ENCODE measurements around the gene ATP2B3.

The ATP2B3 gene

DNA sequence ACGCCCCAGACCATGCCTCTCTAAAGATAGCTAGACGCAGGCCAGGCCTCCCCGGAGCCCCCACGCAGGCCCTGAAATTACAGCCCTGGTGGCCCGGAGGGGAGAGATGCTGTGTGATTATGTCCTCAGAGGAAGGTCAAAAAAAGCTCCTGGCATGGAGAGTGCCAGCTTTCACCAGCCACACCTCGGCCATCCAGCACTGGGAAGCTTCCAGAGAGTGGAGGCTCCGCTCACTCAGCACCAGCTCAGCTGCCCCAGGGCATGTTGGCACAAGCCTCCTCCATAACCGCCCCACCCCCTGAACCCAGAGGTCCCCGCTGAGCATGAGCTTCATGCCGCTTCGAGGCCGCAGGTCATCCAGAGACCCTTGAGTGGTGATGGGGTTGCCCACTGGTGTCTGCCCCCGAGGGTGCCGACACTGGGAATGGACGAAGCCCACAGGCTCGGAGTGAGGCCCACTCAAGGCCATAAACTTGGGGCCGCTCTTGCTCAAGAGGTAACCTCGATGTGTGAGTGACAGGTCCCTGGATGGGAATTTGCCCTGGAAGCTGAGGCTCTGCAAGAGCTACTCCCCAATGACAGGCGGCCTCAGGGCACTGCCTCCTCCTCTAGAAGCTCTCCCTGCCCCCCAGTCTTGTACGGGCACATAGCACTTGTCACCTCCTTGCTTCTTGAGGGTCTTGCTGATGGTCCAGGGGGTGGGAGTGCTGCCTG, 27.1 kb upstream of the ATP2B3 start:
- no peak for DNase-seq

DNA sequence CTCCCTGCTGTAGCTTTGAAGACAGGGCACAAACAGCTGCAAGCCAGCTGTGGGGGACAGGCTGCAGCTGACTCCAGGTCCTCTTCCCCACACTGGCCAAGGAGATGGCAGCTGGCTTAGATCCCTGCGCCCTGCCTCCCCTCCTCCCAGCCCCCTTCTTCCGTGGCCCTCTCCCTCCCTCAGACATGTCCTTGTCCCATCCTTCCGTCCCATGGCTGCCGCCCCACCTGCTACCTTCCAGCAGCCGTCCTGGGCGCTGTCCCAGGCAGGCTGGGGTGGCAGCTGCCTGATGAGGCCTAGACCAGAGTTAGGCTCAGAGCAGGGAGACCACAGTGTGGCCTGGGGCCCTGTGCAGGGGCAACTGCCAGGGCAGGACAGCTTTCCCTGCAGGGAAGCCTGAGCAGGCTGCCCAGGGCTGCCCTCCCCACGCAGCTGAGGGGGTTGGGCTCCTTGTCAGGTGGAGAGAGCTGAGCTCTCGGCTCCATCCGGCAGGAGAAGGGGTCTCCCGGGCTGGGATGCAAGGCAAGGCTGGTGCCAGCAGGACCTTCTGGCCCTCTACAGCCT, 26.0 kb upstream of the ATP2B3 start:
- DNase-seq = no peak

DNA sequence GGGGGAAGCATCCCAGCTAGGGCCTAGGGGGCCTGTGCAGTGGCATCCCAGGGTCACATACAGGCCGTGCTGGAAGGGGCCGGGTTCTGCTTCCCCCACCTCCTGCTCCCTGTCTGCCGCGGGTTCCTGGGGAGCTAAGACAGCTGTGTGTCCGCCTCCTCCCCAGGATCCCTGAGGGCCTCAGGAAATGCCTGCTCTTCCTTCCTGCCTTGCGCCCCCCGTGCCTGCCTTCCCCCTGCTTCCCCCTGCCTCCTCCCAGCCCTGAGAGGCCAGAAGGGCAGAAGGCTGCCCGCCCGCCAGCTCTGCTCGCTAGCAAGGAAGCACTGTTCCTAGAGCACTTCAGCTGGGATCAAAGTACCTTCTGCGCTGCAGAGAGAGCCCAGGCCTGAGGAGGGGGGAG, 25.5 kb upstream of the ATP2B3 start:
- DNase-seq = no peak

DNA sequence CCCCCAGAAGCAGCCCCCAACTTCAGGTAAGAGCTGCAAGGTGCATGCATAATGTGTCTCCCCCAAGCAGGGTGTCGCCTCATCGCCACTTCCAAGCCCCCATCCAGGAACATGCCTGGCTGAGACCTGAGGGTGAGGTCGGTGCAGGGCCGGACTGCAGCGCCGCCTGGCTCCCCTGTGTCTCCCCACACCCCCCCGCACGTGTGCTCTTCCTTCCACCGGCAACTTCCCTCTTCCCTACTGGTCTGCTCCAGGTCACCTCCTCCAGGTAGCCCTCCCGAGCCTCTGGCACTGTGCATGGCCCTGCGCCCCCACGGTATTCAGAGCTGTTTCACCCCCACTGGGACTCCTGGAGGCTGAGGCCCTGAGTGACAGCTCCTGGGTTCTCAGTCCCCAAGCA, 24.9 kb upstream of the ATP2B3 start:
- DNase-seq = no peak

DNA sequence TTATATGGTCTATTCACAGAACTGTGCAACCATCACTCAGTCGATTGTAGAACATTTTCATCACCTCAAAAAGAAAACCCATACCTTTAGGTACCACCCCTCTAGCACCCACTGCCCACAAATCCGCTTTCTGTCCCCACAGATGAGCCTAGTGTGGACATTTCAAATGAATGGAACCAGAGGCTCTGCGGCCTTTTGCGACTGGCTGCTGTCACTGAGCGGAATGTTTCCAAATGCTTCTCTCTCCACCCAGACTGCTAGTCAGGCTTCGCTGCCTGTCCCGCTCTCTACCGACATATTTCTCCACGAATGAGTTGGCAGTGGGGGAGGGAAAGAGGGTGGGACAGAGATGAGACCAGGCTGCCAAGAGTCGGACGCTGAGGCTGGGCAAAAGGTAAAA, 24.4 kb upstream of the ATP2B3 start:
- no peak for DNase-seq

DNA sequence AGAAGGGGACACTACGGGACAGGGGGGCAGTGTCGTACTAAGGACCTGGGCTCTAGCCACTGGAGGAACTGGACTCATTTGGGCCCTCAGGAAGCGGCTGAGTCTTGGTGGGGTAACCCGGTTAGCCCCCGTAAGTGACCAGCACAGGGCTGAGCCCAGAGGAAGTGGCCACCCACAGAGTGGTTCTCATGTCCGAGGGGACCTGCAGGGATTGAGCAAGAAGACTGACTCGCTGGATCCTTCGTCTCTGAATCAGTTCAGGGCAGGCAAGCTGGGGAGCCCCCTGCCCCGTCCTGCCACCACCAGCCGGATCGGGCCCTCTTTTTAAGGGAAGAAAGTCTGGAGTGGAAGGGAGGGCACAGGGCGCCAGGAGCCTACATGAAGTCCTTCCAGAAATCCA, 23.4 kb upstream of the ATP2B3 start:
- no peak for DNase-seq

DNA sequence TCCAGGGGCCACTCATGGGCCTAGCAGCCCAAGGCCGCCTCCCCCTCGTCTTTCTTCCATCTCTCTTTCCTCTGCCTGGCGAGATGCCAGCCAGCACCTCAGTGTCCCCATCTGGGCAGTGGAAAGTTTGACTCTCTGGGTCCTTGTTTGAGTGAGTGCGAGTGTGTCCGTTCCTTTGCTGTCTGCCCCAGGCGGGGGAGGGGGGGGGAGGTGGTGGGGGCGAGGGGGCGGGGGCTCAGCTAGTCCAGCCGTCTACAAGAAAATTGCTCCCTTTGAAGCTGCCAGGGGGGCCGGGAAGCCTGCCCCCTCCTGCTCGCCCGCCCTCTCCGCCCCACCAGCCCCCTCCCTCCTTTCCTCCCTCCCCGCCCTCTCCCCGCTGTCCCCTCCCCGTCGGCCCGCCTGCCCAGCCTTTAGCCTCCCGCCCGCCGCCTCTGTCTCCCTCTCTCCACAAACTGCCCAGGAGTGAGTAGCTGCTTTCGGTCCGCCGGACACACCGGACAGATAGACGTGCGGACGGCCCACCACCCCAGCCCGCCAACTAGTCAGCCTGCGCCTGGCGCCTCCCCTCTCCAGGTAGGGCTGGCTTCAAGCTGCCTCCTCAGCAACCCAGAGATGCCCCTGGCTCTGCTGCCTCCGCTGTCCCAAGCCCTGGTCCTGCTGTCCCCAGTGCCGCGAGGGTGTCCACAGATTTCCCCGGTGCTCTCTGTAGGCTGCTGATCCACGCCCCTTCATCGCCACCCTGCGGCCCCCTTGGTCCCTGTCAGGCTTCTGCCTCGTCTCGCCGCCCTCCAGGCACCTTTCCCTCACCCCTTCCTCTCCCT, 22.7 kb upstream of the ATP2B3 start, which contains the start of gene BGN:
TSS of gene BGN (plus strand) at position 440 of the 821 bp plus-strand sequence. CDS start 9,652 bp downstream, outside the sequence.
- no peak for DNase-seq

DNA sequence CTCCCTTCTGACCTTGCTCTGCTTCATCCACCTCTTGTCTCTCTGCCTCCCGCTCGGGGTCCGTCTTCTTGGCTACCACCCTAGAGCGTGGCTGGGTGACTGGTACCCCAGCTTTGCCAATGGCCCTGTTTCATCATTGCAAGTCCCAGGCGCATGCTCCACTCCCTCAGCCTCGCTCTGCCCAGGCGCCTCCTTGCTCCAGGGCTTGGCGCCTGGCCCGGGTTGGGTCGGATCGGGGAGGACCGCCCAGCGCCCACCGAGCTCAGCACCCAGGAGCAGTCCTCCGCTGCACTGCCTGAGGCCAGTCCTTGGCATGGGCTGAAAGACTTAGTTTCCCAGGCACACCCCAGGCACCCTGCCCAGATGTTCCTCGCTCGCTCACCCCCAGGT, 22.1 kb upstream of the ATP2B3 start:
- no peak for DNase-seq

DNA sequence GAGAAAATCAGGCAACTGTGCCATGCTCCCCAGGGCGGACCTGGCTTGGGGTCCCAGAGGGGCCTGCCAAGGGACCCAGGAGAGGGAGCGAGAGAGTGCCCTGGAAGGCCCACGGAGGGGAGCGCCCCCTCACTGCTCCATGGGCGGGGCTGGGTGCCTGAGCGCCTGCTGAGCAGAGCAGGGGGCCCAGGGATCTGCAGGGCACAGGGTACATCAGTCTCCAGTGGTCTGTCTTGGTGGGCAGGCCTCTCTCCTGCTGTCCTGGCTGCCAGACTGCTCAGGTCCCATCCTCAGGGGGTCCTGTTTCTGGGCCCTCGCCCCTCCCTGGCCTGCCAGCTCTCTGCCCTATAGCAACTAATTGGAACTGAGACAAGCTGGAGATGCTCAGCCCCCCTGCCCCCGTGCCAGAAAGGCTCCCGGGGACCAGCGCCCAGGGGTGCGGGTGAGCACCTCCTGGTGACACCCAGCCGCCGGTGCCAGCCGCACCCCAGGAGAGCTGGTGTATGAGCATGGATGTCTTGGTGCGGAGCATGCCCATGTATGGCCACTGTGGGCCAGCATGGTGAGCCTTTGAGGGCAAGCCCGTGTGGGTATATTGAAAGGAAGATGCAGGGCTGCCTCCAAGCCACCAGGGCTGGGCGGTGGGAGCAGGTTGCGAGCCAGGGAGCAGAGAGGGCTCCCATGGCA, 21.4 kb upstream of the ATP2B3 start:
- no peak for DNase-seq

DNA sequence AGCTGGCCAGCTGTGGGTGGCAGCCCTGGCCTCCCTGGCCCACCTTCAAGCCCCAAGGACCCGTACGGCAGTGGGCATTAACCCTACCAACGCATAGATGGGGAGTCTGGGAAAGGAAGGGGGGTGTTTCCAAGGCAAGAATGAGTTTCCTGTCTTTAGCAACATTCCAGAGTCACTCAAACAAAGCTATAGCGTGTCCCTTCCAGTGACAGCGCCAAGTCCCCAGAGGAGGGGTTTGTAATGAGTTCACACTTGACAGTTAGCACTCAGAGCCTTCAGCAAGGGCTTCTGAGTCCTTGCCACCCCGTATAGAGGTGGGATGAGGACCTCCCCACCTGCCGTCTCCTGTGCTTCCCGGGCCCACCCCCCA, 20.9 kb upstream of the ATP2B3 start:
- DNase-seq = no peak

DNA sequence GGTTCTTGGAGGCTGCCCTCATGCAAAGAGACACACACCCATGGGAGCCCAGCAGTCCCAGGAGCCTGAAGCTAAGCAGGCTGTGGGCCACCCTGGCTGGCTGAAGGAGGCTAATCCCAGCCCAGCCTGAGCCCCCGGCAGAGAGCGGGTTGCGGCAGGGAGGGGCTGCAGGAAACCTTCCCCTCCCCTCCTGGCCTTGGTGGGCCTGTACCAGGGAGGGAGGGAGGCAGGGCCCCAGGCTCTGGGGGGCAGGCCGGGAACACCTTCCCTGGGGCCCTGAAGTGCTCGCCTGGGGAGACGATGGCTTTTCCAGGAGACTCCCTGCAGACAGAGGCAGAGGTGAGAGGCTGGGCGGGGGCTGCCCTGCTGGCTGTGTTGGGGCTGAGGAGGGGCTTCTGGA, 19.0 kb upstream of the ATP2B3 start:
- no peak for DNase-seq

DNA sequence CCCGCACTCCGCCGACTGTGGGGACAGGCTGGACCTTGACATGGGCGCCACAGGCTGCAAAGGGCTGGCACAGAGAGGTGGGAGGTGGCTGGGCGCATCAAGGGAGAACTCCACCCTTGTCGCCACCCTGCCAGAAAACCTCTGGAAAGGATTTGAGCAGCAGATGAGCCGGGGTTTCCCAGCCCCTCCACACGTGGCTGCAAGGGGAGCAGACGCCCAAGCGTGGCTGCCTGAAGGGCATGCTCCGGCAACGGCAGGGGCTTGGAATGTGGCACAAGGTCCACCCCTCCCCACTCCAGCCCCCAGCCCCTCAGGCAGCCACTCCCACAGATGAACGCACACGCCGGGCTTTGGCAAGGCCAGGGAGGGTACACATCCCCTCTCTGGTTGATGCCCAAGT, 18.1 kb upstream of the ATP2B3 start:
- no peak for DNase-seq

DNA sequence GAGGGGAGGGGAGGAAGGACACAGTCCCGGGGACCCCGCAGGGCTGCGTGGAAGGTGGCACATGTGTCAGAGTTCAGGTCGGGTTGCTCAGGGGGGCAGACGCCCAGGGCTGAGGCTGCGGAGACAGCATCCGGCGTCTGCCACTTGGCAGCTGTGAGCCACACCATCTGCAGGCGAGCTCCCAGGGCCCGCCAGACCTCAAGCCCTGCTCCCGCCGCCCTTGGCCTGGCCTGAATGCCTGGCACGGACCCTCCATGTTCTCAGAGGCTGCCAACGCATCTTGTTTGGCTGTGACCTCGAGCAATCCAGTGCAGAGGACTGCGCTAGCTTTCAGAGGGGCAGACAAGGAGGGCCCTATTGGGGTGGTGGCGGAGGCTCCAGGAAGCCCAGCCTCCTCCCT, 17.6 kb upstream of the ATP2B3 start:
- peak; percentile 66 for DNase-seq

DNA sequence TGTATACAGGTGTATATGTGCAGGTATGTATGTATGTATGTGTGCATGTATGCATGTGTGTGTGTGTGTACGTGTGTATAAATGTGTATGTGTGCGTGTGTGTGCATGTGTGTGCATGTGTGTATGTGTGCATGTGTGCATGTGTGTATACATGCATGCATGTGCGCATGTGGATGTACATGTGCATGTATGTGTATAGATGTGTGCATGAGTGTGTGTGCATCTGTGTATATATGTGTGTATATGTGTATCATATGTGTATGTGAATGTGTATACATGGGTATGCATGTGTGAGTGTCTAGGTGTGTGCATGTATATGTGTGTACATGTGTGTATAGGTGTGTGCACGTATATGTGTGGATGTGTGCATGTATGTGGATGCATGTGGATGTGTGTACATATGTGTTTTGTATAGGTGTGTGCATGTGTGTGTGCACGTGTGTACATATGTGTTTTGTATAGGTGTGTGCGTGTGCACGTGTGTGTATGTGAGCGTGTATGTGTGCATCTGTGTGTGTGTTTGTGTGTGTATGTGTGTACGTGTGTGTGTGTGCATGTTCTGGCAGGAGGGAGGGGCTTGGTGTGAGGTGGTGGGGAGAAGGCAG, 16.7 kb upstream of the ATP2B3 start:
- no peak for DNase-seq

DNA sequence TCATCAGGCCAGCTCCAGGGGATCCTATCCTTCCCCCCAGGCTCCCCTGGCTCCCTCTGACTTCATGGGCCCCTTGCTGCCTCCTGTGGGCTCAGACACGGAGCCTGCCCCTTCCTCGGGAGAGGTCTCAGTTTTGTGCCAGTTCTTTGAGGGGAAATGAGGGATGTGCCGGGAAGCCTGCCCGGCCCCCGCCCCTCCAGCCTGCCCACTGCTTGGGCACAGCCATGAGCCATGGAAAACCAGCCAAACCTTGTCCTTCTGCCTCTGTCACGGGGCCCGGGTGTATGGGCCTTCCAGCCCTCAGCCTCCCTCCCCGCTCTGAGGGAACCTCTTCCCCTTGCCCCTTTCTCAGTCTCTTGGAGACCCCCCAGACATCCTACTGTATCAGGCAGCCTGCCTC, 15.9 kb upstream of the ATP2B3 start:
- peak; percentile 4 for DNase-seq

DNA sequence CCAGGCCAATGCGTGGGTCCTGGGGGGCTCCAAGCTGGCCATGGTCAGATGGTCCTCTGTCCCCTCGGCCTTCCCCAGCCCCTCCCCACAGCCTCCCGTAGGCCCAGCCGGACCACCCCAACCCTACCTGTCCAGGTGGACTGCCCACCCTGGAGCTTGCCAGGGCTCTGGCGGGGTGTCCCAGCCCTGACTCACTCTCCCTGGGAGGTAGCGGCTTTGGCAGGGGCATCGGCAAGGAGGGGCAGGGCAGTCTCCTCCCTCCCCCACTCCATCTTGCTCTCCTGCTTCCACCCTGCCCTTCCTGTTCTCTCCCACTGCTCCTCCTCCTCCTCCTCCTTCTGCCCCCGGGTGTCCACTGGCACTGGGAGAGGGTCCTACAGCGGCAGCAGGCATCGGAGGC, 15.3 kb upstream of the ATP2B3 start:
- DNase-seq = no peak

DNA sequence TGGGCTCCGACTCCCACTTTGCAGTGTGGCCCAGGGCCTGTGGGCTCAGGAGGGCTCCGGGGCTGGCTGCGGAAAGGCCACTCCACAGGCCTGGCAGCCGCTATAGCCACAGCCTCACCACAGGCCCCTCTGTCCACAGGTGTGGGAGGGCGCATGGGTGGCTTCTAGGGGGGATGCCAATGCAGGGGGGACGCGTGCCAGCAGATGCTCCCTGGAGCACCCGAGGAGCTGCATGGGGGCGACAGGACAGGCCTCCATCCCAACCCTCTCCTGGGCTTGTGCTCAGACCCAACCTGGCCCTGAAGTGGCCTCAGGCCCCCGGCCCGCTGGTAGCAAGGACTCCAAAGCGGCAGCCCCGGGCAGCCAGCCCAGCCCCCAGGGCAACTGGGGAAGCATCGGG, 14.6 kb upstream of the ATP2B3 start:
- DNase-seq = no peak

DNA sequence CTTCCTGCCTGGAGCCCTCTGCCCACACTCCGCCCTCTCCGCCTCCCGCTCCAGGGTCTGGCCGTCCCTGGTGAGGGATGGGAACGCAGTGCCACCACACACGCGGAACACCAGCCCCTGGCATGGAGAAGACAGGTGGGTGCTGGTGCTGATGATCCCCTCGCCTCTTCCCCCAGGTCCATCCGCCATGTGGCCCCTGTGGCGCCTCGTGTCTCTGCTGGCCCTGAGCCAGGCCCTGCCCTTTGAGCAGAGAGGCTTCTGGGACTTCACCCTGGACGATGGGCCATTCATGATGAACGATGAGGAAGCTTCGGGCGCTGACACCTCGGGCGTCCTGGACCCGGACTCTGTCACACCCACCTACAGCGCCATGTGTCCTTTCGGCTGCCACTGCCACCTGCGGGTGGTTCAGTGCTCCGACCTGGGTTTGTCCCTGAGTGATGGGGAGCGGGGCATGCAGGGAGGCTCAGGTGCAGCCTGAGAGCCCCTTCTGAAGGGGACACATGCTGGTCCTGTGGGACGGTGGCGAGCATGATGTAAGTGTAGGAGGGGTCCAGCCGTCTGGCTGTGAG, 12.9 kb upstream of the ATP2B3 start:
- DNase-seq = no peak

DNA sequence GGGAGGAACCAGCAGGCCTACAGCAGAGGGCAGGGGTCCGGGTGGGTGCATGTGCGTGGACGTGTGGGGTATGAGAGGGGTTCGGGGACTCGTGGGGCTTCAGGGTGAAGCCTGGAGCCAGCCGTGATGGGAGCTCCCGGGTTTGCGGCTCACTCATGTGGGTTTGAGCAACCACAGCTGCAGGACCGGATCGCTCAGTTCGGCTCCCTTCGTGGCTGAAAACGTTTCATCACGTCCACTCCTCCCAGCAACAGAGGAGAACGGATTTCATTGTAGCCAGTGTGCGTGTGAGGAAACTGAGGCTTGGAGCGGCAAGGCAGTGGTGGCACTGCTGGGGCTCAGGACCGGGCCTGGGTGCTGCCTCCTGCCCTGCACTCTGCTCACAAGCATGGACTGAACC, 12.1 kb upstream of the ATP2B3 start:
- no peak for DNase-seq

DNA sequence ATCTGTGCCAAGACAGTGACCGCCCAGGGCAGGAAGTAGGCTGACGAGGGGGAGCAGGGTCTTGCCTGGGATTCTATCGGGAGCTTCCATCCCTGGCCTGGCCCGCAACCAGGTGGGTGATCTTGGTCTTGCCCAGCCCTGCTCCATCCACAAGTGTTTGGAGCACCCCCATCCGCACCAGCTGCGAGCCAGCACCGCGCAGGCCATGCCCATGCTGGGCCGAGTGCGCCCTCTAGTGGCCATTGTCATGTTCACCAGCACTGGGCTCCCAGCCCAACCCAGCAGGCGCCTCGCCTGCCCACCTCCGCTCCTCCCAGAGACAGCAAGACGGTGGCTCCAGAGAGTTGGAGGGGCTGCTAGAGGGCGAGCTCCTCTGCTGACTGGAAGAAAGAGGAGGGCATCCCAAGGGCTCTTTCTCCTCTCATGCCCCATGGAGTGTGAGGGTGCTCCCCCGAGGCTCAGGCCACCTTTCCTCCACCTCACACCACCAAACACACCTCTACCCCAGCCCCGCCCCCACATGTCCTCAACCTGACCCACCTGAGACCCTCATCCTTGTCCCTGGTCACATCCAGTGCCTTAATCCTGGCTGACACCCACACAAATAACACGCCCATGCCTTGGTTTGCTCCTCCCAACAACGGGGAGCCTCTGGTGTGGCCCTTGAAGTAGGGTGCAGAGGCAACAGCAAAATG, 9.8 kb upstream of the ATP2B3 start:
- peak; percentile 80 for DNase-seq

DNA sequence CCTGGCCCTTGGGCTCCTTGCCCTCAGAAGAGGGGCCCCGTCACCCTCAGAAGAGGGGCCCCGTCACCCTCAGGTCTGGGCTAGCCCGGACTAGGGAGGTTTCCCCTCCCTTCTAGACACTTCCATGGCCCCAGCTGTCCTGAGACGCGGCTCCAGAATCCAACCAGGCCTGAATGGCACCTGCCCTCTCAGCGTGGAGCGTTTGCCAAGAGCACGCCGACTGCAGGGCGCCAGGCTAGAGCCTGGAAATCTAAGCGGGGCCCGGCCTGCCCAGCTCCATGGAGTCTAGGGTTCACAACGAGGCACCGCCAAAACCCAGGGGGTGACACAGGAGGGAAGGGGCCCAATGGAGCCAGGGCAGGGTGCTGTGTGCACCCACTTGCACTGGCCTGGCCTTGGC, 7.8 kb upstream of the ATP2B3 start:
- no peak for DNase-seq

DNA sequence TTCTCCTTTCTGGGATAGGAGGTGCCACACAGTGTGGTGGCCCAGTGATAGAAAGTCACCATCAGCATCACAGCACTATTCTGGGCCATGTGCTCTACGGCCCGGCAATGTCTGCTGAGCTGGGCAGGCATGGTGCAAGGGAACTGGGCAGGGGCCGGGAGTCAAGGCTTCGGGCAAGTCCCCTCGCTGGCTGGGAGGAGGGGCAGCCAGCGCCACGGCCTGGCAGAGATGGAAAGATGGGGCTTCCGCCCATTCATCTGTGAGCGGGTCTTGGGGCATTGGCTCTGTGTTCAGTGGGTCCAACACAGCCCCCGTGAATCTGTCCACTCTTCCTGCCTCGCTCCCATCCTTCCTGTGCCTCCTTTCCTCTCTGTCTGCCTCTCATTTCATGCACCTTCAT, 7.1 kb upstream of the ATP2B3 start:
- no peak for DNase-seq

All from midbrain (tissue), 1 donor.